Mesenchymal stem cell (in vitro differentiated cells and primary cell): Measurements from ENCODE around the gene EEF2K.

Source experiments
- DNase-seq: peaks from one replicate; pipeline ENCODE4 v3.0.0-alpha.2; 2013
- H2AFZ ChIP-seq: one replicate; pipeline ENCODE4 v1.6.1; 2013; ENCODE audit warnings: low read depth, mild to moderate bottlenecking, control low read depth, inconsistent platforms, low read length, moderate library complexity
- H2AK5ac ChIP-seq: 2 replicates; pipeline ENCODE4 v1.6.1; 2013; ENCODE audit warnings: low read length, moderate library complexity, mild to moderate bottlenecking, inconsistent platforms; ENCODE audit not compliant: severe bottlenecking
- H2BK120ac ChIP-seq: one replicate; pipeline ENCODE4 v1.6.1; 2013; ENCODE audit warnings: low read depth, mild to moderate bottlenecking, inconsistent platforms, low read length, moderate library complexity
- H2BK12ac ChIP-seq, 2 experiments: one replicate each; pipeline ENCODE4 v1.6.1; 2013; ENCODE audit warnings: inconsistent platforms in 2 of 2, low read length in 2 of 2, mild to moderate bottlenecking in 2 of 2, moderate library complexity in 2 of 2, control low read depth in 1 of 2
- H2BK15ac ChIP-seq: one replicate; pipeline ENCODE4 v1.6.1; 2013; ENCODE audit warnings: mild to moderate bottlenecking, low read depth, inconsistent platforms; ENCODE audit not compliant: poor library complexity, severe bottlenecking
- H2BK5ac ChIP-seq: 2 replicates; pipeline ENCODE4 v1.6.1; 2013; ENCODE audit warnings: low read depth, mild to moderate bottlenecking, low read length, control low read depth, inconsistent platforms; ENCODE audit not compliant: poor library complexity, severe bottlenecking
- H3K14ac ChIP-seq, 2 experiments: one replicate each; pipeline ENCODE4 v1.6.1; 2013; ENCODE audit warnings: inconsistent platforms in 2 of 2, low read length in 2 of 2, control low read depth in 1 of 2, mild to moderate bottlenecking in 1 of 2, moderate library complexity in 1 of 2
- H3K18ac ChIP-seq, 2 experiments: one replicate each; pipeline ENCODE4 v1.6.1; 2013; ENCODE audit warnings: inconsistent platforms in 2 of 2, low read length in 2 of 2, control low read depth in 1 of 2, low read depth in 1 of 2, mild to moderate bottlenecking in 1 of 2
- H3K23ac ChIP-seq, 2 experiments: one replicate each; pipeline ENCODE4 v1.6.1; 2013; ENCODE audit warnings: inconsistent platforms in 2 of 2, low read length in 2 of 2, mild to moderate bottlenecking in 2 of 2, moderate library complexity in 2 of 2, control low read depth in 1 of 2
- H3K27ac ChIP-seq: 2 replicates; pipeline ENCODE4 v1.5.1; 2013; ENCODE audit warnings: mild to moderate bottlenecking, moderate library complexity, low read length, control low read depth, inconsistent platforms; ENCODE audit not compliant: poor library complexity, severe bottlenecking
- H3K27me3 ChIP-seq, 2 experiments: 2 replicates each; pipeline versions ENCODE4 v1.6.1 to v1.7.0; 2013; ENCODE audit warnings: low read length in 2 of 2, mild to moderate bottlenecking in 2 of 2, moderate library complexity in 2 of 2, control low read depth in 1 of 2, inconsistent platforms in 1 of 2; ENCODE audit not compliant: control insufficient read depth in 1 of 2, insufficient read depth in 1 of 2
- H3K36me3 ChIP-seq, 2 experiments: 2 replicates each; pipeline versions ENCODE4 v1.6.1 to v1.7.0; 2013; ENCODE audit warnings: low read length in 2 of 2, control low read depth in 1 of 2, inconsistent platforms in 1 of 2, low read depth in 1 of 2, mild to moderate bottlenecking in 1 of 2; ENCODE audit not compliant: insufficient read depth in 2 of 2, control insufficient read depth in 1 of 2
- H3K4ac ChIP-seq, 2 experiments: one replicate each; pipeline ENCODE4 v1.6.1; 2013; ENCODE audit warnings: inconsistent platforms in 2 of 2, low read length in 2 of 2, mild to moderate bottlenecking in 2 of 2, moderate library complexity in 2 of 2, control low read depth in 1 of 2, low read depth in 1 of 2
- H3K4me1 ChIP-seq: 2 replicates; pipeline ENCODE4 v1.6.1; 2013; ENCODE audit warnings: low read depth, low read length, control low read depth; ENCODE audit not compliant: control insufficient read depth, insufficient read depth
- H3K4me2 ChIP-seq: 2 replicates; pipeline ENCODE4 v1.6.1; 2013; ENCODE audit warnings: low read length, mild to moderate bottlenecking, inconsistent platforms; ENCODE audit not compliant: poor library complexity, severe bottlenecking
- H3K4me3 ChIP-seq, 2 experiments: 2 replicates each; pipeline versions ENCODE4 v1.5.1 to v1.7.0; 2013; ENCODE audit warnings: low read length in 2 of 2, mild to moderate bottlenecking in 2 of 2, control low read depth in 1 of 2, low read depth in 1 of 2; ENCODE audit not compliant: insufficient read depth in 1 of 2
- H3K79me1 ChIP-seq: replicated peaks from 2 replicates; pipeline ENCODE4 v1.6.1; 2013; ENCODE audit warnings: mild to moderate bottlenecking, control low read depth, low read length, inconsistent platforms; ENCODE audit not compliant: poor library complexity, severe bottlenecking
- H3K9ac ChIP-seq: 2 replicates; pipeline ENCODE4 v1.7.0; 2013; ENCODE audit warnings: mild to moderate bottlenecking, low read length, moderate library complexity
- H3K9me3 ChIP-seq: 2 replicates; pipeline ENCODE4 v1.7.0; 2013; ENCODE audit warnings: mild to moderate bottlenecking, low read length; ENCODE audit not compliant: control insufficient read depth
- H4K8ac ChIP-seq: one replicate; pipeline ENCODE4 v1.6.1; 2013; ENCODE audit warnings: inconsistent platforms, mild to moderate bottlenecking, low read length, moderate library complexity
- H4K91ac ChIP-seq: one replicate; pipeline ENCODE4 v1.6.1; 2013; ENCODE audit warnings: mild to moderate bottlenecking, low read length, inconsistent platforms
- WGBS: methylation state at CpG from one replicate; pipeline ENCODE4 v1.1.7; 2013; ENCODE audit warnings: mixed read lengths; 5-methylcytosine and 5-hydroxymethylcytosine counted together

Gene EEF2K

DNA sequence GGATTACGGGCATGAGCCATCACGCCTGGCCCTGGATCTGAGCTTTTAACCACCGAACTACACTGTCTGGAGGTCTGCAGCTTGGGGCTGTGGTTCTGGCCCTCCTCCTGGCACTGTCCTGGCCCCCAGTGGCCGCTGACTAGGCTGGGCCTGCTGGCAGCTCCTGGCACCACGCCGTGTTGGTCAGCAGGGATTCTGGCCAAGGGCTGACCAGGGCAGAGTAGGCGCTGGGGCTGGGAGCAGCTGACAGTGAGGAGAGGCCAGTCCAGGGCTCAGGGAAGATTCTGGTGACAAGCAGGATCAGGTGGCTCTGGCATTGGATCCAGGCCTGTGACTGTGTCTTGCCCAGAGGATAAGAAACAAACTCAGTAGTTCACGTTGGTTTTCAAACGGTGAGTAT, 14.6 kb downstream of the EEF2K start:
- Histone ChIP-seq H4K8ac (no peak overlapping the region), H3K27me3 (no peaks in the 10 kb centered on the region), H2BK120ac (no peak overlapping the region), H3K4me2 (no peak overlapping the region), H3K14ac (peak overlapping the region in 1 of 2 experiments; percentile 3), H3K23ac (no peak overlapping the region), H2BK15ac (no peak overlapping the region), H3K36me3 (peaks cover 10 to 11% of the 10 kb centered on the region in 2 experiments), H3K79me1 (peaks cover 34% of the 10 kb centered on the region), H3K4ac (no peak overlapping the region), H3K9me3 (no peaks in the 10 kb centered on the region), H3K9ac (no peak overlapping the region), H3K4me3 (no peak overlapping the region), H3K4me1 (peaks cover 14% of the 10 kb centered on the region), H3K27ac (no peak overlapping the region), H2AFZ (no peak overlapping the region), H2BK5ac (no peak overlapping the region), H2BK12ac (no peak overlapping the region), H2AK5ac (no peak overlapping the region), H3K18ac (no peak overlapping the region), H4K91ac (no peak overlapping the region)
- DNase-seq, result no peak
- WGBS, result 85% methylated on average over 9 of the region's 9 CpGs

DNA sequence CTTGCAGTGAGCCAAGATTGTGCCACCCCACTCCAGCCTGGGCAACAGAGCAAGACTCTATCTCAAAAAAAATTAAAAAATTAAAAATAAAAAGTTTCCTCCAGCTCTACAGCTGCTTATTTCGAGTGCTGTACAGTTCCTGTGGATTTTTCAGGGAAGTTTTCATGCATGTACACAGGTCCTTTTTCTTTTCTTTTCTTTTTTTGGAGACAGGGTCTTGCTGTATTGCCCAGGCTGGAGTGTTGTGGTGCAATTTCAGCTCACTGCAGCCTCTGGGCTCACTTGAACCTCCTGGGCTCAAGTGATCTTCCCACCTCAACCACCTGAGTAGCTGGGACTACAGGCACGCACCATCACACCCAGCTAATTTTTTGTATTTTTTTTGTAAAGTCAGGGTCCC, 15.9 kb downstream of the EEF2K start:
- Histone ChIP-seq H3K9me3 (no peaks in the 10 kb centered on the region), H2BK12ac (no peak overlapping the region), H2AK5ac (no peak overlapping the region), H3K79me1 (peaks cover 35% of the 10 kb centered on the region), H3K27ac (no peak overlapping the region), H3K14ac (no peak overlapping the region), H3K4me2 (no peak overlapping the region), H4K8ac (no peak overlapping the region), H3K18ac (no peak overlapping the region), H2BK120ac (no peak overlapping the region), H2AFZ (no peak overlapping the region), H3K4ac (no peak overlapping the region), H4K91ac (no peak overlapping the region), H3K23ac (no peak overlapping the region), H2BK15ac (no peak overlapping the region), H3K9ac (no peak overlapping the region), H3K36me3 (peaks cover 13 to 14% of the 10 kb centered on the region in 2 experiments), H3K27me3 (no peaks in the 10 kb centered on the region), H3K4me1 (peaks cover 14% of the 10 kb centered on the region), H3K4me3 (no peak overlapping the region), H2BK5ac (no peak overlapping the region)
- DNase-seq, result no peak
- WGBS, result 100% methylated on average over 2 of the region's 2 CpGs

DNA sequence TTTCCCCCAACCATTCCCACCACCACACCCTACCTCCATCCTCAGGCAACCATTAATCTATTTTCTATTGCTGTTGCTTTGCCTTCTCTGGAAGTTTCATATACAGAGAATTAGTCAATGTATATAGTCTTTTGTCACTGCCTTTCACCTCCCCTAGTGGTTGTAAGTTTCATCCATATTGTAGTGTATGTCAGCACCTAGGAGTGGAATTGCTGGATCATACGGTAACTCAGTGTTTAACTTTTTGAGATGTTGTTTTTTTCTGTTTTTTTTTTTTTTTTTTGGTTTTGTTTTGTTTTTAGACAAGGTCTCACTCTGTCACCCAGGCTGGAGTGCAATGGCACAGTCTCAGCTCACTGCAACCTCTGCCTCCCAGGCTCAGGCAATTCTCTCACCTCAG, 16.9 kb downstream of the EEF2K start:
- peaks cover 14 to 20% of the 10 kb centered on the region in 2 experiments for H3K36me3 ChIP-seq
- no peak overlapping the region for H3K4me3 ChIP-seq
- no peak overlapping the region for H3K4me2 ChIP-seq
- no peak overlapping the region for H2AK5ac ChIP-seq
- H3K4ac ChIP-seq, result no peak overlapping the region
- H3K9me3 ChIP-seq, result no peaks in the 10 kb centered on the region
- H3K14ac ChIP-seq, result no peak overlapping the region
- H3K23ac ChIP-seq, result no peak overlapping the region
- no peak overlapping the region for H4K91ac ChIP-seq
- H2BK12ac ChIP-seq, result no peak overlapping the region
- no peak overlapping the region for H2BK120ac ChIP-seq
- H3K79me1 ChIP-seq, result peaks cover 35% of the 10 kb centered on the region
- no peak overlapping the region for H3K9ac ChIP-seq
- no peak for DNase-seq
- no peak overlapping the region for H3K18ac ChIP-seq
- H3K27me3 ChIP-seq, result no peaks in the 10 kb centered on the region
- H3K4me1 ChIP-seq, result peaks cover 12% of the 10 kb centered on the region
- WGBS, result no CpG with 5 or more reads among the region's 1 CpG
- no peak overlapping the region for H2AFZ ChIP-seq
- no peak overlapping the region for H3K27ac ChIP-seq
- no peak overlapping the region for H2BK5ac ChIP-seq
- H4K8ac ChIP-seq, result no peak overlapping the region
- no peak overlapping the region for H2BK15ac ChIP-seq

DNA sequence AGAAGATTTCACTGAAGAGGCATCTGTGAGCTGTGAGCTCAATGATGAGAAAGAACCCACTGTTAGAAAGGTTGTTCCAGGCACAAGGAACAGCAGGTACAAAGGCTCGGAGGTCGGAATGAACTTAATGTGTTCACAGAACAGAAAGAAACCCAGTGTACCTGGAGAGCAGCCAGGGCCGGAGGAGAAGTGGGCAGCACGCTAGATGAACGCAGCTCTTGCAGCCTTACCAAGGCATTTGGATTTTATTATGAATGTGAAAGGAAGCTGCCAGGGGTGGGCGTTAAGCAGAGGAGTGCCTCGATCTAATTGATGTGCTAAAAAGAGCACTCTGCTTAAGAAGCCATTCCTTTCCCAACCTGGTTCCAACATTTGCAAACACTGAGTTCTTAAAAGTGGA, 19.0 kb downstream of the EEF2K start:
- WGBS, result 87% methylated on average over 7 of the region's 7 CpGs
- Histone ChIP-seq H3K9ac (no peak overlapping the region), H3K27me3 (no peaks in the 10 kb centered on the region)

More for the DNA sequence above, 19.0 kb downstream of the EEF2K start:
- Histone ChIP-seq H3K27ac (no peak overlapping the region), H2BK120ac (no peak overlapping the region), H4K91ac (no peak overlapping the region), H3K4me1 (peaks cover 7% of the 10 kb centered on the region), H2BK12ac (no peak overlapping the region), H3K14ac (no peak overlapping the region), H3K4me2 (no peak overlapping the region), H3K4ac (no peak overlapping the region), H2AFZ (no peak overlapping the region), H3K23ac (no peak overlapping the region), H3K36me3 (peaks cover 16 to 40% of the 10 kb centered on the region in 2 experiments), H4K8ac (no peak overlapping the region), H2AK5ac (no peak overlapping the region), H2BK15ac (no peak overlapping the region), H3K9me3 (no peaks in the 10 kb centered on the region), H3K79me1 (peaks cover 32% of the 10 kb centered on the region), H2BK5ac (no peak overlapping the region), H3K4me3 (no peak overlapping the region), H3K18ac (no peak overlapping the region)
- DNase-seq, result no peak
